Measurements from ENCODE around the gene SOX11. TPM values are rescaled to one million over a fixed set of nuclear protein-coding genes. Genes with fewer than 3 reads are reported as not detected.

SOX11 gene
- total RNA-seq, 1 experiment from 2014 or later, result not detected

DNA sequence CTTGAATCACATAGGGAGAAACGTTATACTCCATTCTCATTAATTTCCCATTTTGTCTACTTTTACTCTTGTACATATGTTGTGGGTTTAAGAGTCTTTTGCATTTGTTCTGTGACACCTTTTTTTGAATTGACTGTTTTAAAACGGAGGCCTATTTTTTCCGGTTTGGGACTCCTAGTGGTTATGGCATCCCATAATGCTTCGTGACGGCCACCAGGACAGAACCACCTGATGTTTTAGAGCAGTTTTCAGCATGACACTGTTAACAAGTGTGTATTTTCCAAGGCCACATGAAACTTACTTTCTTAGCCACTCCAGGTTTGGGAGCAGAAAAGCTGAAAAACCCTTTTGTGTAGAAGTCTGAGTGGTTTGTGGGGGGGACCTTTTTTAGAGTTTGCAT lies 8.4 kb downstream of the SOX11 start:
- H3K4me3 ChIP-seq, result no peak overlapping the region
- CTCF ChIA-PET, result no interaction called here
- no peaks in the 10 kb centered on the region for H3K36me3 ChIP-seq (ENCODE audit: low read depth)
- H4K20me1 ChIP-seq (ENCODE audit: insufficient read depth), result no peaks in the 10 kb centered on the region
- intact Hi-C loops (cut with micrococcal nuclease; ENCODE audit: unreplicated experiment), result no loop called here
- H3K27me3 ChIP-seq (ENCODE audit: insufficient read depth, low read depth), result peaks cover 14% of the 10 kb centered on the region
- POLR2A ChIA-PET (ENCODE audit: unreplicated experiment), result no interaction called here
- no peak overlapping the region for H3K4me2 ChIP-seq
- no peaks in the 10 kb centered on the region for H3K9me2 ChIP-seq (ENCODE audit: insufficient read depth)
- H3K27ac ChIP-seq, result no peak overlapping the region
- DNase-seq, result no peak
- no peak for TF ChIP-seq EZH2 (IDR thresholded peaks at IDR 0.05; ENCODE audit: low read depth)
- TF ChIP-seq CTCF (conservative IDR thresholded peaks at IDR 0.05), result no peak
- no peaks in the 10 kb centered on the region for H3K79me2 ChIP-seq (ENCODE audit: low read depth)
- H3F3A ChIP-seq (ENCODE audit: insufficient read depth, low read depth), result no peaks in the 10 kb centered on the region
- no TSS peak for BruUV-seq (replicated peaks)
- H3K9me3 ChIP-seq (ENCODE audit: insufficient read depth, low read depth), result no peaks in the 10 kb centered on the region
- no peak overlapping the region for H2AFZ ChIP-seq
- H3K4me1 ChIP-seq (replicated peaks; ENCODE audit: insufficient read depth), result no peaks in the 10 kb centered on the region

GRCh38 chr2:5701266-5701665 lies 9.1 kb downstream of the SOX11 start:
- Histone ChIP-seq H3K79me2 (ENCODE audit: low read depth) (no peaks in the 10 kb centered on the region), H3K4me3 (no peak overlapping the region), H3K36me3 (ENCODE audit: low read depth) (no peaks in the 10 kb centered on the region), H3K9me3 (ENCODE audit: insufficient read depth, low read depth) (no peaks in the 10 kb centered on the region), H3K4me2 (no peak overlapping the region), H3F3A (ENCODE audit: insufficient read depth, low read depth) (no peaks in the 10 kb centered on the region), H4K20me1 (ENCODE audit: insufficient read depth) (no peaks in the 10 kb centered on the region), H3K27ac (no peak overlapping the region), H3K27me3 (ENCODE audit: insufficient read depth, low read depth) (peaks cover 14% of the 10 kb centered on the region), H3K9me2 (ENCODE audit: insufficient read depth) (no peaks in the 10 kb centered on the region), H2AFZ (no peak overlapping the region), H3K4me1 (replicated peaks; ENCODE audit: insufficient read depth) (no peaks in the 10 kb centered on the region)
- ChIA-PET CTCF (no interaction called here), POLR2A (ENCODE audit: unreplicated experiment) (no interaction called here)
- BruUV-seq (replicated peaks), result no TSS peak
- TF ChIP-seq CTCF (conservative IDR thresholded peaks at IDR 0.05), result no peak
- no peak for DNase-seq
- intact Hi-C loops (cut with micrococcal nuclease; ENCODE audit: unreplicated experiment), result no loop called here

- Histone ChIP-seq H3F3A (ENCODE audit: insufficient read depth, low read depth) (no peaks in the 10 kb centered on the region), H3K36me3 (ENCODE audit: low read depth) (no peaks in the 10 kb centered on the region), H3K9me3 (ENCODE audit: insufficient read depth, low read depth) (no peaks in the 10 kb centered on the region), H3K9me2 (ENCODE audit: insufficient read depth) (no peaks in the 10 kb centered on the region), H3K4me3 (no peak overlapping the region), H3K4me1 (replicated peaks; ENCODE audit: insufficient read depth) (no peaks in the 10 kb centered on the region), H3K79me2 (ENCODE audit: low read depth) (no peaks in the 10 kb centered on the region), H4K20me1 (ENCODE audit: insufficient read depth) (no peaks in the 10 kb centered on the region), H3K4me2 (no peak overlapping the region), H3K27me3 (ENCODE audit: insufficient read depth, low read depth) (peaks cover 19% of the 10 kb centered on the region), H2AFZ (no peak overlapping the region), H3K27ac (no peak overlapping the region)
- no TSS peak for BruUV-seq (replicated peaks)
- intact Hi-C loops (cut with micrococcal nuclease; ENCODE audit: unreplicated experiment), result no loop called here
- ChIA-PET POLR2A (ENCODE audit: unreplicated experiment) (no interaction called here), CTCF (no interaction called here)
- DNase-seq, result no peak
- TF ChIP-seq CTCF (conservative IDR thresholded peaks at IDR 0.05) (no peak), EZH2 (IDR thresholded peaks at IDR 0.05; ENCODE audit: low read depth) (no peak)
Observed at GRCh38 chr2:5703166-5703565, 11.0 kb downstream of the SOX11 start.
